ENCODE data around the gene ABLIM2. TPM values are rescaled to one million over a fixed set of nuclear protein-coding genes. Genes with fewer than 3 reads are reported as not detected.

ABLIM2 gene
- total RNA-seq, 2 donors from 2014 or later = 6.0 to 20.8 TPM

DNA sequence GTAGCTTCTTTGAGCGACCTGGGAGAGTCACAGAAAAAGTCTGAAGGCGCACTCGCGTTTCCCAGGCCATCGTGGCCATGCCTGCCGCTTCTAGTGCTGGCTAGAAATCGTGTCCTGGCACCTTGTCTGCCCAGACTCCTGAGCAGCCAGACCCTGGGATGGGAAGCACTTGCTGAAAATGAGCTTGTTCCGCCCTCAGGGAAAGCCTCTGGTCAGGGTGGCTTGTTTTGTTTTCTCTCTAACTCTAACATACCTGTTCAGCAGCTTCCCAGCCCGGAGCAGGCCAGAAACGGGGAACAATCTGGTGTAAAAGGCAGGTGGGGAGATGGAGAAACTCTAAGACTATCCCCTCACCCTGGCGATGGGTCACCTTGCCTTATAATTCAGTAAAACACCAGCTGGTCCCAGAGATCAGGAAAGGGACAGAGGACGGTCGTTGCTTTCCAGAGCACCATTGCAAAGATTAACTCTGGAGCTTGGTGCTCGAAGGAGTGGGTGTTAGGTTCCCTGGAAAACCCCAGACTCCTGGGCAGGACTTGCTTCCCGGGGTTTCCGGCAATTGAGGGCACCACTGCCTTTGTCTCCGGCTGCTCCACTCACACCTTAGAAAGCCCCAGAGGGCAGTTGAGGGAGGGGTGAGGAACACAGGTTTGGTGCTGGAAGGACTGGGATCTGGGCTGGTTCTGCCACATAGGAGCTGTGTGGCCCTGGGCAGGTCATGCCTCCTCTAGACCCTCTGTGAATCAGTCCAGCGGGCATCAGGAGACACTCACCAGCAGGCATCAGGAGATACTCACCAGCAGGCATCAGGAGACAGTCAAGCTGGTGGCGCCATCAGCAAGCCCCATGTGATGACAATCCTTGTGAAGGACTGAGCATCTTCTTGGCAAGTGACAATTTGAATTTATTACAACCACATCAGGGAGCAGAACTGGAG, 36.0 kb upstream of the ABLIM2 start:
- no peaks in the 10 kb centered on the region for H3K9me3 ChIP-seq
- no peaks in the 10 kb centered on the region for H3K27me3 ChIP-seq
- no peaks in the 10 kb centered on the region for H3K36me3 ChIP-seq (replicated peaks in 1 of 2; ENCODE audit: insufficient read depth in 1 of 2, low read depth in 2 of 2)
- no peak overlapping the region for H3K4me3 ChIP-seq
- no peak overlapping the region for H3K27ac ChIP-seq
- no peak for ATAC-seq
- intact Hi-C loops (cut with DNase I) = no loop called here
- TF ChIP-seq POLR2A (IDR thresholded peaks at IDR 0.05) = no peak
- TF ChIP-seq, protein P1, sequence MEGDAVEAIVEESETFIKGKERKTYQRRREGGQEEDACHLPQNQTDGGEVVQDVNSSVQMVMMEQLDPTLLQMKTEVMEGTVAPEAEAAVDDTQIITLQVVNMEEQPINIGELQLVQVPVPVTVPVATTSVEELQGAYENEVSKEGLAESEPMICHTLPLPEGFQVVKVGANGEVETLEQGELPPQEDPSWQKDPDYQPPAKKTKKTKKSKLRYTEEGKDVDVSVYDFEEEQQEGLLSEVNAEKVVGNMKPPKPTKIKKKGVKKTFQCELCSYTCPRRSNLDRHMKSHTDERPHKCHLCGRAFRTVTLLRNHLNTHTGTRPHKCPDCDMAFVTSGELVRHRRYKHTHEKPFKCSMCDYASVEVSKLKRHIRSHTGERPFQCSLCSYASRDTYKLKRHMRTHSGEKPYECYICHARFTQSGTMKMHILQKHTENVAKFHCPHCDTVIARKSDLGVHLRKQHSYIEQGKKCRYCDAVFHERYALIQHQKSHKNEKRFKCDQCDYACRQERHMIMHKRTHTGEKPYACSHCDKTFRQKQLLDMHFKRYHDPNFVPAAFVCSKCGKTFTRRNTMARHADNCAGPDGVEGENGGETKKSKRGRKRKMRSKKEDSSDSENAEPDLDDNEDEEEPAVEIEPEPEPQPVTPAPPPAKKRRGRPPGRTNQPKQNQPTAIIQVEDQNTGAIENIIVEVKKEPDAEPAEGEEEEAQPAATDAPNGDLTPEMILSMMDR (IDR thresholded peaks at IDR 0.05) = no peak
- WGBS, 2 donors = 80 to 81% methylated on average over 16 to 19 of the region's 19 CpGs
- no peak for DNase-seq
- peaks cover 38% of the 10 kb centered on the region for H3K4me1 ChIP-seq

GRCh38 chr4:8192748-8193738, 34.4 kb upstream of the ABLIM2 start:
- 32% methylated on average over 16 to 18 of the region's 18 CpGs for WGBS, 2 donors
- H3K27me3 ChIP-seq = no peaks in the 10 kb centered on the region
- H3K4me3 ChIP-seq = no peak overlapping the region
- DNase-seq (peak; percentile 77 to 85 (median 84)), ATAC-seq (peak; percentile 69)
- H3K9me3 ChIP-seq = no peaks in the 10 kb centered on the region
- peaks cover 34% of the 10 kb centered on the region for H3K4me1 ChIP-seq
- H3K27ac ChIP-seq = peak overlapping the region; percentile 13 to 76 (median 32)
- TF ChIP-seq POLR2A (IDR thresholded peaks at IDR 0.05) = no peak
- TF ChIP-seq, protein P1 (IDR thresholded peaks at IDR 0.05) = peak; percentile 8 to 74 (median 54)
- no peaks in the 10 kb centered on the region for H3K36me3 ChIP-seq (replicated peaks in 1 of 2; ENCODE audit: insufficient read depth in 1 of 2, low read depth in 2 of 2)
- intact Hi-C loops (cut with DNase I) = no loop called here

- H3K9me3 ChIP-seq = no peaks in the 10 kb centered on the region
- H3K27ac ChIP-seq = peak overlapping the region; percentile 6 to 76 (median 28)
- peak in 3 of 4 donors; percentile 48 to 79 (median 77) for DNase-seq
- peak in 1 of 3 donors; percentile 41 for TF ChIP-seq POLR2A (IDR thresholded peaks at IDR 0.05)
- TF ChIP-seq, protein P1 (IDR thresholded peaks at IDR 0.05) = no peak
- intact Hi-C loops (cut with DNase I) = no loop called here
- H3K27me3 ChIP-seq = no peaks in the 10 kb centered on the region
- no peaks in the 10 kb centered on the region for H3K36me3 ChIP-seq (replicated peaks in 1 of 2; ENCODE audit: insufficient read depth in 1 of 2, low read depth in 2 of 2)
- peak; percentile 34 for ATAC-seq
- 66 to 86% methylated on average over 8 to 23 of the region's 23 CpGs for WGBS, 2 donors
- H3K4me1 ChIP-seq = peaks cover 25% of the 10 kb centered on the region
- no peak overlapping the region for H3K4me3 ChIP-seq
Observed at GRCh38 chr4:8191136-8191747, 32.6 kb upstream of the ABLIM2 start.

- no peak for TF ChIP-seq POLR2A (IDR thresholded peaks at IDR 0.05)
- TF ChIP-seq, protein P1 (IDR thresholded peaks at IDR 0.05) = no peak
- peaks cover 19% of the 10 kb centered on the region for H3K4me1 ChIP-seq
- H3K27ac ChIP-seq = peak overlapping the region in 1 of 4 donors; percentile 16
- H3K27me3 ChIP-seq = no peaks in the 10 kb centered on the region
- no peak overlapping the region for H3K4me3 ChIP-seq
- H3K36me3 ChIP-seq (replicated peaks in 1 of 2; ENCODE audit: insufficient read depth in 1 of 2, low read depth in 2 of 2) = no peaks in the 10 kb centered on the region
- intact Hi-C loops (cut with DNase I) = no loop called here
- no peaks in the 10 kb centered on the region for H3K9me3 ChIP-seq
- no peak for ATAC-seq
- no peak for DNase-seq
- 89 to 93% methylated on average over 21 to 26 of the region's 26 CpGs for WGBS, 2 donors
Observed at GRCh38 chr4:8189551-8190466, 31.2 kb upstream of the ABLIM2 start.

Measured in body of pancreas (tissue), 4 donors.